HepG2 (cell line): ENCODE results near the gene SEC31A. TPM values are rescaled to one million over a fixed set of nuclear protein-coding genes. Genes with fewer than 3 reads are reported as not detected.
A peak's percentile ranks its signal among the peaks of the same experiment; 100 is the strongest.

Experiments
- ELF3 ChIP-seq: IDR thresholded peaks from 2 replicates; pipeline ENCODE4 v1.6.1; 2016; ENCODE audit warnings: missing genetic modification reagents, missing compliant biosample characterization
- HNF4G ChIP-seq, 2 experiments: sonication (generic) in 1 of 2; formaldehyde crosslinking in 1 of 2; IDR thresholded peaks; 2 replicates each; pipeline versions ENCODE4 v1.4.0 to v1.6.1; 2011 to 2020; ENCODE audit warnings: borderline replicate concordance in 2 of 2, low read depth in 2 of 2, mild to moderate bottlenecking in 2 of 2, low read length in 1 of 2, missing genetic modification reagents in 1 of 2, moderate library complexity in 1 of 2
- MED8 ChIP-seq: sonication (generic); formaldehyde crosslinking; IDR thresholded peaks from 2 replicates; pipeline ENCODE4 v1.8.1; 2023; ENCODE audit warnings: mild to moderate bottlenecking, missing genetic modification reagents; ENCODE audit not compliant: insufficient replicate concordance
- MXD4 ChIP-seq: IDR thresholded peaks from 2 replicates; pipeline ENCODE4 v1.6.1; 2016; ENCODE audit warnings: mild to moderate bottlenecking, missing biosample characterization, missing genetic modification reagents
- NCOR1 ChIP-seq: fragments of 200-600 bp; sonication (generic); IDR thresholded peaks from 2 replicates; pipeline ENCODE4 v1.7.0; 2017; ENCODE audit warnings: antibody characterized with exemption, low read length, borderline replicate concordance
- NFYC ChIP-seq: IDR thresholded peaks from 2 replicates; pipeline ENCODE4 v1.6.1; 2016; ENCODE audit warnings: missing genetic modification reagents, missing compliant biosample characterization
- PAX8 ChIP-seq: sonication (generic); formaldehyde crosslinking; IDR thresholded peaks from 2 replicates; pipeline ENCODE4 v1.8.0; 2022; ENCODE audit warnings: mild to moderate bottlenecking, missing genetic modification reagents, borderline replicate concordance
- RFXAP ChIP-seq: sonication (generic); formaldehyde crosslinking; IDR thresholded peaks from 2 replicates; pipeline ENCODE4 v1.4.0; 2020; ENCODE audit warnings: missing genetic modification reagents, borderline replicate concordance
- THRA ChIP-seq: sonication (generic); formaldehyde crosslinking; IDR thresholded peaks from 2 replicates; pipeline ENCODE4 v1.4.0; 2020; ENCODE audit warnings: missing genetic modification reagents, borderline replicate concordance
- TP53 ChIP-seq: sonication (generic); formaldehyde crosslinking; conservative IDR thresholded peaks from 2 replicates; pipeline ENCODE4 v1.4.0; 2020; ENCODE audit warnings: missing genetic modification reagents
- ZFP90 ChIP-seq: sonication (generic); formaldehyde crosslinking; IDR thresholded peaks from 2 replicates; pipeline ENCODE4 v1.8.0; 2022; ENCODE audit warnings: missing genetic modification reagents, mild to moderate bottlenecking, inconsistent platforms, borderline replicate concordance
- ZMAT3 ChIP-seq: sonication (generic); formaldehyde crosslinking; conservative IDR thresholded peaks from 2 replicates; pipeline ENCODE4 v1.7.0; 2021; ENCODE audit warnings: missing genetic modification reagents
- ZNF138 ChIP-seq: sonication (generic); formaldehyde crosslinking; IDR thresholded peaks from 2 replicates; pipeline ENCODE4 v1.5.0; 2020; ENCODE audit warnings: mild to moderate bottlenecking, low read depth, missing genetic modification reagents
- ZNF235 ChIP-seq: sonication (generic); formaldehyde crosslinking; IDR thresholded peaks from 2 replicates; pipeline ENCODE4 v1.8.1; 2023; ENCODE audit warnings: mild to moderate bottlenecking, missing genetic modification reagents, borderline replicate concordance
- ZNF326 ChIP-seq: sonication (generic); formaldehyde crosslinking; IDR thresholded peaks from 2 replicates; pipeline ENCODE4 v1.4.0; 2020; ENCODE audit warnings: missing genetic modification reagents, borderline replicate concordance
- ZNF468 ChIP-seq: sonication (generic); formaldehyde crosslinking; IDR thresholded peaks from 2 replicates; pipeline ENCODE4 v1.8.0; 2022; ENCODE audit warnings: mild to moderate bottlenecking, moderate library complexity, missing genetic modification reagents
- ZNF543 ChIP-seq: sonication (generic); formaldehyde crosslinking; IDR thresholded peaks from 2 replicates; pipeline ENCODE4 v1.4.0; 2020; ENCODE audit warnings: mild to moderate bottlenecking, missing genetic modification reagents
- ZNF564 ChIP-seq: sonication (generic); formaldehyde crosslinking; IDR thresholded peaks from 2 replicates; pipeline ENCODE4 v1.8.1; 2023; ENCODE audit warnings: mild to moderate bottlenecking, missing genetic modification reagents
- ZNF567 ChIP-seq: sonication (generic); formaldehyde crosslinking; IDR thresholded peaks from 2 replicates; pipeline ENCODE4 v1.8.1; 2023; ENCODE audit warnings: mild to moderate bottlenecking, missing genetic modification reagents, borderline replicate concordance
- ZNF674 ChIP-seq: sonication (generic); formaldehyde crosslinking; IDR thresholded peaks from 2 replicates; pipeline ENCODE4 v1.5.0; 2020; ENCODE audit warnings: low read depth, mild to moderate bottlenecking, missing genetic modification reagents
- ZNF724P ChIP-seq: sonication (generic); formaldehyde crosslinking; IDR thresholded peaks from 2 replicates; pipeline ENCODE4 v1.8.0; 2022; ENCODE audit warnings: missing genetic modification reagents, borderline replicate concordance
- ZNF746 ChIP-seq: sonication (generic); formaldehyde crosslinking; IDR thresholded peaks from 2 replicates; pipeline ENCODE4 v1.8.0; 2022; ENCODE audit warnings: mild to moderate bottlenecking, missing genetic modification reagents
- polyA plus RNA-seq, 8 experiments: library from polyadenylated mRNA; depleted of rRNA in 3 of 8; stranded (reverse) in 7 of 8; unstranded in 1 of 8; fragments of >200 nt; fragmentation: Illumina TruSeq in 4 of 8; extraction: Trizol in 4 of 8; gene quantifications; 2 replicates each; pipeline versions ENCODE4 v1.2.1 to v1.2.3, GENCODE V29; 2011 to 2016; ENCODE audit warnings: low read depth in 4 of 8, missing spikeins in 1 of 8, mixed read lengths in 1 of 8; ENCODE audit not compliant: insufficient read depth in 1 of 8
- total RNA-seq, 5 experiments: library from RNA; depleted of rRNA; stranded (reverse); fragments of >200 nt; fragmentation: Illumina TruSeq; extraction: Trizol; gene quantifications; 2 replicates each; pipeline ENCODE4 v1.2.3, GENCODE V29; 2016; ENCODE audit warnings: low read depth in 1 of 5
- TF ChIP-seq, protein P1 (sequence below): sonication (generic); formaldehyde crosslinking; IDR thresholded peaks from 2 replicates; pipeline ENCODE4 v1.4.0; 2020; ENCODE audit warnings: mild to moderate bottlenecking, missing genetic modification reagents
- TF ChIP-seq, protein P2 (sequence below): sonication (generic); formaldehyde crosslinking; IDR thresholded peaks from 2 replicates; pipeline ENCODE4 v1.4.0; 2020; ENCODE audit warnings: mild to moderate bottlenecking, missing genetic modification reagents

Gene SEC31A
- total and polyA plus RNA-seq, 2 of the 13 experiments (the other 11 are each of a cell fraction or from before 2014, with no cell fraction given): 231 to 435 TPM

GRCh38 chr4:82900411-82901182 lies 9.6 kb upstream of the SEC31A start, which contains the start of gene THAP9 (continued):
- TF ChIP-seq NFYC (CRISPR knock-in tag) (peak; percentile 97), MXD4 (CRISPR knock-in tag) (0 out of 2 replicates have a peak, but pooled peaks have one; percentile 68), NCOR1 (peak; percentile 24; the same call in 1 of the 2 replicates), ZNF235 (CRISPR knock-in tag) (no peak), PAX8 (CRISPR knock-in tag) (0 out of 2 replicates have a peak, but pooled peaks have one; percentile 40), ZNF564 (CRISPR knock-in tag) (no peak), ZNF674 (CRISPR knock-in tag) (no peak), ZNF567 (CRISPR knock-in tag) (peak; percentile 9; the same call in 1 of the 2 replicates), HNF4G (IDR thresholded peaks at IDR 0.05; ENCODE audit: borderline replicate concordance, low read depth, low read length) (no peak), HNF4G (CRISPR knock-in tag; IDR thresholded peaks at IDR 0.05; ENCODE audit: borderline replicate concordance, low read depth) (no peak), ZNF326 (no peak), THRA (CRISPR knock-in tag) (peak; percentile 52), ZFP90 (peak; percentile 59; the same call in 1 of the 2 replicates), ZNF138 (CRISPR knock-in tag) (peak; percentile 95; the same call in 1 of the 2 replicates), ZMAT3 (CRISPR knock-in tag) (no peak; the same call in 1 of the 2 replicates), ZNF724P (CRISPR knock-in tag) (peak; percentile 53; the same call in 1 of the 2 replicates), ZNF543 (CRISPR knock-in tag) (peak; percentile 70; the same call in 1 of the 2 replicates), ZNF746 (CRISPR knock-in tag) (no peak; the same call in 1 of the 2 replicates), TP53 (CRISPR knock-in tag) (no peak), ZNF468 (CRISPR knock-in tag) (no peak), ELF3 (CRISPR knock-in tag) (no peak), RFXAP (CRISPR knock-in tag) (peak; percentile 83; the same call in 1 of the 2 replicates), MED8 (peak; percentile 77)
- TF ChIP-seq, protein P1, sequence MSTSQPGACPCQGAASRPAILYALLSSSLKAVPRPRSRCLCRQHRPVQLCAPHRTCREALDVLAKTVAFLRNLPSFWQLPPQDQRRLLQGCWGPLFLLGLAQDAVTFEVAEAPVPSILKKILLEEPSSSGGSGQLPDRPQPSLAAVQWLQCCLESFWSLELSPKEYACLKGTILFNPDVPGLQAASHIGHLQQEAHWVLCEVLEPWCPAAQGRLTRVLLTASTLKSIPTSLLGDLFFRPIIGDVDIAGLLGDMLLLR (CRISPR knock-in tag): no peak; the same call in 1 of the 2 replicates
- TF ChIP-seq, protein P2, sequence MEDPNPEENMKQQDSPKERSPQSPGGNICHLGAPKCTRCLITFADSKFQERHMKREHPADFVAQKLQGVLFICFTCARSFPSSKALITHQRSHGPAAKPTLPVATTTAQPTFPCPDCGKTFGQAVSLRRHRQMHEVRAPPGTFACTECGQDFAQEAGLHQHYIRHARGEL (CRISPR knock-in tag): no peak
